ENCODE data around the gene DGKI.

DGKI gene

DNA sequence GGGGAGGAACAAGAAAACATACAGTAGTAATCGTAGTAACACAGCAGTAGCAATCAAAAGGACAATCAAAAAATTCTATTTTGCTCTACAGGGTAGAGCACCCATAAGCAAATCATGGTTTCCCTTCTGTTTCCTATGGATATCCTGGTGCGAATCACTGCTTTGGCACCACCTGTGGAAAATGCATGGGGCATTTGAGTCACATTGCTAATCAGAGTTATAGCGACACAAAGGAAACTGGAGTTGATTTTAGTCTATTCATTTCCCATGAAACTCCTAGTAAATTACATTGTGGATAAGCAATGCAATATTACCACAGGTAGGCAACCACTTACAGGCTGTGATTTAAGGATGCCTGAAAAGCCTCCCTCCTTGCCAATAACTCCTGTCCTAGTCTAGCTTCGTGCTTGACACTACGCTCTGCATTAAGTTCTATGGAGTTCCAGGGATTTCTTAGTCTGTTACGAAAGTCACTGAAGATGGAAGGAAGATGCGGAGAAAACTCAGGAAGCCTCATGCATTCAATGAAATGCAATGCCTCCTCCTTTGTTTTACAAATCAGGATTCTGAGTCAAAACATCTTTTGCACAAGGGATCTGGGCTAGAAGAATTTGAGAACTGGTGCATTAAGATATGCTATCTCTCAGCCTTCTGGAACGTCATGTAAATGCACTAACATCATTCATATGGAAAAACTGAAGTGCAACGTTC, 188.4 kb downstream of the DGKI start:
- no peak for DNase-seq (ENCODE audit: low read depth in 2 of 3, low spot score in 2 of 3)

DNA sequence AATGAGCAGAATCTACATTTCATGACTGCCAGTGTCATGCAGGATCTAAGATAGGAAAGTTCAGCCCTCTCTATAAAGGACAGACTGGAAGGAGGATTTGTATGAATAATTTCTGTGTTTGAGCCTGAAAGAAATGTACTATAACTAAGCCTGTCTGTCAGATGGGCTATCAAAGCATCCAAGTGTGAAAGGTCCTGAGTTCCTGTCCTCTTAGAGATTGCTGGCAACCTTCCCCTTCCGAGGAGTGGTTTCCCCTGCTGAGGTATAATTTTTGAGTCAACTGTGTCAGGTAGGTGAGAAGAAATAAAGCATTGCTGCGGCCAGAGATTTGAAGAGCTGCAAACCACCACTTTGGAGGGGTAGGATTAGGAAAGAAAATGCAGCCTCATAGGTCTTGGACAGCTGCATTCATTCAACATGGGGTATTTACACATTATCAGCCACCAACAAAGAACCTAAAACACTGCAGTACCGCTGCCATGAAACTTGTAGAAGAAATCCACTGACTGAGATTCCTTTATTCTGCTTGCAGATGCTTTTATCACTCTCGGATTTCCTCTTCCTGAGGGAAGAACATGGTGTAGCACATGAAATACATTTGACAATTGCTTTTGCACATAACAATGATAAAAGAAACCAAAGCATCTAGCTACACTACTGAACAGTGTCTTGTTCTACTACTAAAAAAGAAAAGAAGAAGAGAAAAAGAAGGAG, 189.1 kb downstream of the DGKI start:
- DNase-seq (ENCODE audit: low read depth in 2 of 3, low spot score in 2 of 3), result no peak

DNA sequence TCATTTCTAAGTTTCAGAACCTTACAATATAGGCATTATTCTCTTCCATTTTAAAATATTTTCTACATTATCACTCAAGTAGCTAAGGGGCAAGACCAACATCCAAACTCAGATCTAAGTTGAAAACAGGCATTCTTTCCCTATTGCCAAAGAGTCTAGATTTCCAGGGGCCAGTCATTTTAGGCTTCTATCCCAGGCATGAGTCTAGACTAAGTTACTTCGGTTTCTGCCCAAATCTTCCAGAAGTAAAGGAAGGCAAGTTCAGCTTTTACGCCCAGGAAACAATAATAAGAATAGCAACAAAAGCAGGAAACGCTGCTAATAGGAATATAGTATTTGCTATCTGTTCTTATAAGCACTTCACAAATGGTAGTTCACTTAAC, 189.9 kb downstream of the DGKI start:
- DNase-seq (ENCODE audit: low read depth in 2 of 3, low spot score in 2 of 3), result no peak

DNA sequence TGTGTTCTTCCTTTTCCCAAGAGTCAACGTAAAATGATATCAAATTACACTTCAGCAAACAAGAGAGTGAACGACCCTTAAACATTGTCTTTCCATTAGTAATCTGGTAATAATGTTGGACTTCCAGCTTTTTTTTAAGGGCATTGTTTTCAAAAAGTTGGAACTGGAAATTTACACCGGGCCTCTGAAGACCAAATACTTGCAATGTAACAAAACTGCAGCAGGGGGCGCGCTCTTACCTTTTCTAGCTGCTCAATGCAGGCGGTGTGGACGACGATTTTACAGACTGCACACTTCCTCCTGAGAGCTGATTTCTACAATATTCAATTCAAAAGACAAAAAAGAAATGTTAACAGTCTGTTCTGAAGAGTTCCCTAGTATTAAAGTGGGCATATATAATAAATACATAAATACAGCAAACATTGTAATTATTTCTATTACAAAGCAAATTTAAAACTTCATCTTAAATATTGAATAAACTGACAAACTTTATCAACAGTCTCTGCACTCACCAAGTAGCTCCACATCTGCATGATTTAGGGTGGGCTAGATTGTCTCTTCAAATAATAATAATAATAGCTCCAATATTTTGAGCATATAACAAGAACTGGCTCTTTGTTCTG, 190.4 kb downstream of the DGKI start:
- DNase-seq (ENCODE audit: low read depth in 2 of 3, low spot score in 2 of 3), result peak; percentile 28 to 47 (median 46)

DNA sequence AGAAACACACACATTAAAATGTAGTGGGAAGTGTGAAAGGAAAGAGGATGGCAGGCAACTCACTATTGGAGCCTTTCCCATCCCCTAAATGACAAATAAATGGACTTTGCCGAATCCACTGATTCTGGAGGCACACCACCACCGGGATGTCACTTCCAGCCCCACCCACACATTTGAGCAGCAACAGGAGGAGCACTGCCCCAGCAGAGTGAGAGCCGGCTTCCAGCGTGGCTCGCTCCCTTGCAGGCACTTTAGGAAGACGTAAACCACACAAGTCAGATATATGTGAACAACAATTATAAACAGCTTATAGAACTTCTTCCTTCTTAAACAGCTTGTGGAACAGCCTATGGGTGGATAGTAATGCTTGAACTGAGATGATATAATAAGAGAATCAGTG, 191.0 kb downstream of the DGKI start:
- no peak for DNase-seq (ENCODE audit: low read depth in 2 of 3, low spot score in 2 of 3)

DNA sequence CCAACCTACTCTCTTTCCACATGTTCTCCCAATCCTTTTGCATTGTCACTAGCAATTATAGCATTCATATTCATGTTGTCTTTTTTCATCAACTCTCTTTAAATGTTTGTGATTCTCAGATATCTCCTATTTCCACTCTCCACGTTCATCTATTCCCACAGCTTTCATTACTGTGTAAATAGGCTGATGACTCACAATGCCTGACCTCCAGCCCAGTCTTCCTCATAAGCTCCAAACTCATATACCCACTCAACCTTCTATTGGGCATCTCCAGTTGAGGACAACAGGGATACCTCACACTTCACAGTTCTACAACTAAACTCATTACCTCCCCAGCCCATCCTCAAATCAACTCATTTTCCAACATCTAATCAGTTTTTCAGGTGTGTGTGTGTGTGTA, 194.1 kb downstream of the DGKI start:
- DNase-seq (ENCODE audit: low read depth in 2 of 3, low spot score in 2 of 3), result no peak

DNA sequence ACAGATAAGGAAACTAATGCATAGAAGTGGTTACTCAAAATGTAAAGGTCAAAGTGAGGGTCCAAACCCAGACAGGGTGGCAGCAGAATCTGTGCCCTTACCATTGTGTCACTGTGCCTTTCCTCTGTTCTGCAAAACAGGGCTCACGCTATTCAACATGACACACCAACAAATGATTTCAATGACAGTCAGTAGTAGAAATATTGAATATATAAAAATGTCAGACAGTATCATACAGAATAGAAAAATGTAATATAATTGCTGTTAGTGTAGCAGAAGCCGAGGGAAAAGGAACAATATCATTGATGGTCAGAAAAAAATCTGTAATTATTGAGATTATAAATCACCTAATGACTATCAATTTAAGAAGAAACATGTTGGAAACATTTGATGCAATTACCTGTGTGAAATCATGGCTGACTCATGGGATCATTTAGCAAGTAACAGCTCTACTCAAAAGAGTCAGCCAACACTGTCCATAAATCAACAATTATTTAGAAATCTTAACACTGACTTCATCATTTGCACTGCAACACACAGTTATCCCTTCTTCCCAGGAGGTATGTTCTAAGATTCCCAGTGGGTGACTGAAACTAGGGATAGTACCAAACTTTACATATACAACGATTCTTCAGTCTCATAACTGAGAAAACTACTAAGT, 198.7 kb downstream of the DGKI start:
- DNase-seq (ENCODE audit: low read depth in 2 of 3, low spot score in 2 of 3), result no peak

DNA sequence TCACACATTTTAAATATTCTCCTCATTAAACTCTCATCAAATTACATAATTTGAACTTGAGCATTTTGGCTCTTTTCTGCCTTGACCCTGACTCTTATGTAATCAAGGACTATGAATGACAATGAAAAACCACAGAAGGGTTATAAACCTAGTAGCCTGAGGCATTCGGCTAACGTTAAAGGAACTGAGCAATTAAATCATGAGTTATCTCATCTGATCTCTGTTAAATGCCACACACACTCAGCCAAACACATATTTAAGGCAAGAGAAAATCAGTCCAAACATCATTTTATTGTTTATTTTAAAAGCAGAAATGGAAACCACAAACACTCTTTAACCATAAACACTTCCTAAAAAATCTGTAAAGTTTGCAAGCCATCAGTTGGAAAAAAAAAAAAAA, 204.3 kb downstream of the DGKI start:
- DNase-seq (ENCODE audit: low read depth in 2 of 3, low spot score in 2 of 3), result no peak

DNA sequence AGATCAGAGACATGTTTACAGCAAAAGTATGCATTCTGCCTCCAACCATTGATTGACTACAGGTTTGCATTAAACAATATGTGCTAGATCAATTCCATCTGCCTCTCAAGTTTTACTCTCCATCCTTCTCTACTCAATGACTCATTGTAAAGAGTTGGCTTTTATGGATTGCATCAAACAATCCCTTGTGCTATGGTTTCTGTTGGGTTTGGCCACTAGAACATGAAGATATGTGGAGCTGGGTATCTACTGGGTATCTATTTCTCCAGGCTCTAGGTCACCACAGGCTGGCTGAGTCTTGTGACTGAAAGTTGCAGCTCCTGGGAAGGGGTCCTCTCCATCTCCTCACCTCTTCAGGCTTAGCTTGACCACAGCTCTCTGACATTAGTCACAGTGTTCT, 204.7 kb downstream of the DGKI start:
- DNase-seq (ENCODE audit: low read depth in 2 of 3, low spot score in 2 of 3), result no peak

DNA sequence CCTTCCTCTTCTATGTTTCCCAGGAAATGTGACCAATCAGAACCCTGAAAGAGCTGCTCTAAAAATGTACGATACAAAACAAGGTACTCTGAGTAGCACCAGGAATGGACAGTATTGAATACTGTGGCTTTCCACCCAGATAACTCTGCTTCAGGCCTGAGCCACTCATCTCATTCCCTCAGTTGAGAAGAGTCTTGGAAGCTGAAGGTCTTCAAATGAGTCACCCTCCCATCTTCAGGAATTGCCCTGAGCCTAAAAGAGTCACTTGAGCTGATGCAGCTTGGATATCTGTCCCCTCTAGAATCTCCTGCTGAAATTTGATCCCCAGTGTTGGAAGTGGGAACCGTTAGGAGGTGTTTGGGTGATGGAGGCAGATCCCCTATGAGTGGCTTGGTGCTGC, 210.4 kb downstream of the DGKI start:
- no peak for DNase-seq (ENCODE audit: low read depth in 2 of 3, low spot score in 2 of 3)

DNA sequence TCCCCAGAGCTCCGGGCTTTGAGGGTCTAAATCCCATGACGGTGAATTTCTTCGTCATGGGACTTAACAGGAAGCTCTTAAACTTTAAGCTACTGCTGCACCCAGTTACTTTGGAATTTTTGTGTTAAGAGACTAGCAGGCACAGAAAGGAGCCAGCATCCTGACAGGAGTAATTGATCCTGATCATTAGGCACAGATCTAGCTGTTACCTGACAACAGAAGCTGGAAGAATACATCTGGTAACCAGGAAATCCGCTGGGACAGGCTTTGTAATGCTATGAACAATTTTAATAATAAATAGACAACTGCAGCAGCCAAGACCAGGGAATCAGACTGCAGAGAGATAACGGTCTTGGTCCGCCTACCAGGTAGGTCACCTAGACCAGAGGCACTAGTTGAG, 210.9 kb downstream of the DGKI start:
- DNase-seq (ENCODE audit: low read depth in 2 of 3, low spot score in 2 of 3), result no peak

DNA sequence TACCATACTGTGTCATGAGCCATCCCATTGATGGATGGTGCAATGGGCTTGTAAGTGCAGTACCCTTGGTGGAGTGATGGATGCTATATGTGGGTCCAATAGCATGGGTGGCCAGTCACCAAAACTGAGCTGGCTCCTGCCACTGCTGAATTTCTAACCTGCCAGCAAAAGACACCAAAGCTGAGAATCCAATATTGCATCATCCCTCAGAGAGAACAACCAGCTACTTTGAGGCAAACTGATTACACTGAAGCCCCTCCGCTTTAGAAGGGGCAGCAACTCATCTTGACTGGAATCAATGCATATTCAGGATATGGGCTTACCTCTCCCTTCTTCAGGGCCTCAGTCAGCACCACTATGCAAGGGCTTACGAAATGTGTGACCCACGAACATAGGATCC, 211.6 kb downstream of the DGKI start:
- DNase-seq (ENCODE audit: low read depth in 2 of 3, low spot score in 2 of 3), result no peak

DNA sequence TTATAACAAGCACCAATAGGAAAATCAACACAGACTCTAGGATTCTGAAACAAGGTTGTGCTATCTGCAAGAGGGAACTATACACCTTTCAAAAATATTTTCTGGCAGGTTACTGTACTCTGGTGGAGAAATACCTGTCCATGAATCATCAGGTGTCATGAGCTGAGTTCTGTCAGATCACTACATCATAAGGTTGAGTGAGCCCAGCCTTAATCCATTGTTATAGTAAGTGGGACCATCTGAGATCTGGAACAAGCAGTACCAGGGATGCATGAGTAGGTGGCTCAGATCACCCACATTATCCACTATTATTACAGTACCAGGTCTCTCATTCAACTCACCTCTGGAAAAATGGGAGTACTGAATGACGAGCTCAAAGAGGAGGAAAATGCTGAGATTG, 212.4 kb downstream of the DGKI start:
- no peak for DNase-seq (ENCODE audit: low read depth in 2 of 3, low spot score in 2 of 3)

DNA sequence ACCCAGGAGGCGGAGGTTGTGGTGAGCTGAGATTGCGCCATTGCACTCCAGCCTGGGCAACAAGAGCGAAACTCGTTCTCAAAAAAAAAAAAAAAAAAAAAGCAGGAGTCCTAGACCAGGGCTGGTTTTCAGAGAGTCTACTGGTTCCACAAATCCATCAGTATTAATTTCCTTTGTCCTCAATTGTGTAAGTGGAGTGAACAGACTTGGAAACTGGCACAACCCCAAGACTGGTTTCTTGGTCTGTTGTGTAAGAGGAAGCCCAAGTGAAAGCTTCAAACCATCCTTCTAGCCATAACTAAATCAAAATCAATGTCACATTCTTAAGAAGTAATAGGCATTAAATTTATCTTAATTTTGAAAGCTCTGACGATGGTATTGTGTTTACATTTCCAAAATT, 213.6 kb downstream of the DGKI start:
- DNase-seq (ENCODE audit: low read depth in 2 of 3, low spot score in 2 of 3), result no peak

DNA sequence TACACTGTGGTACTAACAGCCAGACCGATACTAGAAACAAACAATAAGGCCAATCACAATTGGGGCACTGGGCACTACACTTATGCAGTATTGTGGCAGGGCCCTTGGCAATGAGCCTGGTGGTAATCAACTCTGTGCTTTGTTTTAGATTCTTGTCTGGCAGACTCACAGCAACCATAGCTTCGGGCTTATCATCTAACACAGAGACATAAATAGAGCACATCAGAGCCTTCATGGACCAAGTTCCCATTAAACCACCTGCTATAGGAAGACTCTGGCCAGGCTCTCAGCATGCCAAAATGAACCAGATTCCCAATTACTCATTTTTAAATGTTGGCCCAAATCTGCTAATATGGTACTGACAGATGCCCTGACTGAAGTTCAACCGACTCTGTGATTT, 218.6 kb downstream of the DGKI start:
- DNase-seq (ENCODE audit: low read depth in 2 of 3, low spot score in 2 of 3), result no peak

DNA sequence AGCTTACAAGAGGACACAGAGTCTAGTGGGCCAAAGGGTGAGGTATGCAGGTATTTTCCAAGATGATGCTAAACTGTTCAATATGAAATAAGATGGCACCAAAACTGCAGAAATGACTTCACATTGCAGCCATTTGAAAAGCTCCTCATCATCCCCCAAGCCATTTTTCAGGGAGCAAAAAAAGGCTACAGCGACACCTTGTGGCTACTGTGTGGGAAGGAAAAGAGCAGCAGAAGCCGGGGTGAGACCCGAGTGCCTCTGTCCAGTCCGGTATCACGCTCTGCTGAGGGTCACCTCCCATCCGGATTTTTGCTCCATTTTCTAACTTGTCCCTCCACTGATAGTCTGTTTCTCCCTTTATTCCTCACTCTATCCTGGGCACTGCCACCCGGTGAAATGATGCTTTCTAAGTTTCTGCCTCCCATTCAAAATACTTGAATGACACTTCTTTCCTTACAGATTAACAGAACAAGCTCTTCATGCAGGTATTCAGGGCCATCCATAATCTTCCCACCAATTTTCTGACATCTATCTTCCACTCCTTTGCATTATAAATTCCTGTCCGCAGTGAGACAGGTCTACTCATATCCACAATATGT, 220.2 kb downstream of the DGKI start:
- DNase-seq (ENCODE audit: low read depth in 2 of 3, low spot score in 2 of 3), result peak in 2 of 3 experiments; percentile 5 to 24

DNA sequence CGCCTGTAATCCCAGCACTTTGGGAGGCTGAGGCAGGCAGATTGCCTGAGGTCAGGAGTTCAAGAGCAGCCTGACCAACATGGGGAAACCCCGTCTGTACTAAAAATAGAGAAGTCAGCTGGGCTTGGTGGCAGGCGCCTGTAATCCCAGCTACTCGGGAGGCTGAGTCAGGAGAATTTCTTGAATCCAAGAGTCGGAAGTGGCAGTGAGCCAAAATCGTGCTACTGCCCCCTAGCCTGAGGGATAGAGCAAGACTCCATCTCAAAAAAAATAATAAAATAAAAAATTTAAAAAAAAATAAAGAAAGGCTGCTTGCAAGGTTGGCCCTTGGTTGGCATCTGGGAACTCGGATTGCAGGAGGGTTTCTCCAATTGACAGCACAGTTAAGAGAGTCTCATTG, 221.6 kb downstream of the DGKI start:
- no peak for DNase-seq (ENCODE audit: low read depth in 2 of 3, low spot score in 2 of 3)

DNA sequence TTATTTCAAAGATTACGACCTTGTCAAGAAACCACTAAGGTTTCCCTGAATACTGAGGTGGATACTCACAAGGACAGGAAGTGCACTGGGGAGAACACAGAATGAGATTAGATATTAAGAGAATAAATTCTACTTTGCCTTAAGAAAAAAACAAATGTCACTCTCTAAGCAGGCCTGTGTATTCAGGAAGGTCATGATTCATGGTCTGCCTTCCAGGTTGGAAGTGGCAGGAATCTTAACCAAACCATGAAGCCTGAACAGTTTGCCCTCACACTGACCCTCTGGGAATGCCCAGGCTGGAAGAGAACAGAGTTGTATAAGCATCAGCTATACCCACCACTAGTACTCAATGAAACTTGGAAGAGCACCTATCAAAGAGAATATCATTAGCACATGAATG, 227.6 kb downstream of the DGKI start:
- DNase-seq (ENCODE audit: low read depth in 2 of 3, low spot score in 2 of 3), result no peak

DNA sequence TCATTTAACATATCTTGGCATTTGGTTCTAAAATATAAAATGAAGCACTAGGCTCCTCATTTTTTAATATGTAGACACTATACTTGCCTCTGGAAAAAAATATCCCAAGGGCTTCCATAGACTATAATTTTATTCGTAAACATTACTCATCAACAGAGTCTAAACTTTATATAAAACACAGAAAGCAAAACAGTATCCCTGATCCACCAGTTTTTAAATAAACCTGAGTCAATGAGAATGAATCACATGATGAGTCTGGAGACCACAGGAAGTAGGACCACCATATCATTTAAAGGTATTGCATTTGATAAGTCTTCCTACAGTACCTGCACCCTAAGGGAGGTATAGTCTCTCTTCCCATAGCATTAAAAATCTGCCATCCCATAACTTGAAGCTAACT, 228.0 kb downstream of the DGKI start:
- DNase-seq (ENCODE audit: low read depth in 2 of 3, low spot score in 2 of 3), result no peak

DNA sequence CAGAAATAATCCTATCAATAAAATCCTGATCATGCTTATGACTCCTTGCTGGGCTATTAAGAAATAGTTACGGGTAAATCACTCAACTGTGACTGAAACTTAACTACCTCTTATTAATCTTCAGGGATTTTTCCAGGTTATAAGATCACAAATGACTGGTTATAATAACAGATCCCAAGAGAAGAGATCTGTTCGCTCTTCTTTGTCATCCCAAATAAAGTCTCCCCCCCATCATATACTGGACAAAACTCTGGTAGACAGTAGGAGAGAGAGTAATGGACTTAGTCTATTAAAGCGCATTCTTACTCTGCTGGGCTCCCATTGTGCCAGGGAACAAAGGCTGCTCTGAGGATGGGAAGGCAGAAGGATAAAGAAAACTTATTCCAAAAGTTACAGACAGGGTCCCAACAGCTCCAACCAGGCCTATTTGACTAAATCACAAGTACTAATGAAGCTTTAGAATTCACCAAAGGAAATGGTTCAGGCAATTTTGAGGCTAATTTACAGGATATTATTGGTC, 233.7 kb downstream of the DGKI start:
- DNase-seq (ENCODE audit: low read depth in 2 of 3, low spot score in 2 of 3), result no peak

DNA sequence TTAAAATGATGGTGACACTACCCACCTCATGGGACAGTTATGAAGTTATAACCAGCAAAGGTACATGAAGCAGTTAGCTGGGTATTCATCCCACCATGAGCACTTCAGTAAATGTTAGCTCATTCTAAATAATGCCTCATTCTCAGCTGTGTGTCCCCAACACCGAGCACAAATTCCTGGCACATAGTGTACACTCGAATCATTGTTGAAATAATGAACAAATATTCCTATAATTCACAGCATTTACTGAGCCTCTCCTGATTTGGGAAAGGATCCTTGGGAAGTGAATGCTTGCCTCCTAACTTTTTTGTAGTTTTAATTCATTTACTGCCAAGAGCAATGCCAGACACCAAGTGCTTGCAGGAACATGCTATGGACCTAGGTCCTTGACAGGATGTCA, 235.2 kb downstream of the DGKI start:
- DNase-seq (ENCODE audit: low read depth in 2 of 3, low spot score in 2 of 3), result no peak
